Measurements from ENCODE around the gene NME7.
A peak's percentile ranks its signal among the peaks of the same experiment; 100 is the strongest.

Gene NME7

GRCh38 chr1:169202791-169203665 lies 164.6 kb downstream of the NME7 start:
- no peak for DNase-seq (ENCODE audit: low read depth)
- TF ChIP-seq CTCF (conservative IDR thresholded peaks at IDR 0.05; ENCODE audit: low read length) = no peak
- H3K4me3 ChIP-seq (ENCODE audit: low read length) = no peak overlapping the region

- DNase-seq (ENCODE audit: low read depth) = peak; percentile 69
- no peak overlapping the region for H3K4me3 ChIP-seq (ENCODE audit: low read length)
- TF ChIP-seq CTCF (conservative IDR thresholded peaks at IDR 0.05; ENCODE audit: low read length) = no peak
Observed at GRCh38 chr1:169201084-169201619, 166.4 kb downstream of the NME7 start.

GRCh38 chr1:169200319-169200718 lies 167.3 kb downstream of the NME7 start:
- H3K4me3 ChIP-seq (ENCODE audit: low read length) = no peak overlapping the region

GRCh38 chr1:169196581-169196980 lies 171.0 kb downstream of the NME7 start:
- TF ChIP-seq CTCF (conservative IDR thresholded peaks at IDR 0.05; ENCODE audit: low read length) = no peak
- no peak for DNase-seq (ENCODE audit: low read depth)
- H3K4me3 ChIP-seq (ENCODE audit: low read length) = no peak overlapping the region

More at GRCh38 chr1:169200319-169200718, 167.3 kb downstream of the NME7 start:
- DNase-seq (ENCODE audit: low read depth) = no peak
- TF ChIP-seq CTCF (conservative IDR thresholded peaks at IDR 0.05; ENCODE audit: low read length) = no peak

- no peak for DNase-seq (ENCODE audit: low read depth)
- no peak overlapping the region for H3K4me3 ChIP-seq (ENCODE audit: low read length)
- no peak for TF ChIP-seq CTCF (conservative IDR thresholded peaks at IDR 0.05; ENCODE audit: low read length)
Observed at GRCh38 chr1:169196161-169196560, 171.4 kb downstream of the NME7 start.

GRCh38 chr1:169193191-169193850 lies 174.3 kb downstream of the NME7 start:
- no peak for TF ChIP-seq CTCF (conservative IDR thresholded peaks at IDR 0.05; ENCODE audit: low read length)
- no peak overlapping the region for H3K4me3 ChIP-seq (ENCODE audit: low read length)
- peak; percentile 7 for DNase-seq (ENCODE audit: low read depth)
